NCI-H82 (cell line): Measurements from ENCODE around the gene GSTM3.
"Not testable (repeated sequence)": the region's sequence is repeated elsewhere in the genome, so short reads cannot be mapped to it uniquely, and the experiment has no call there.

Source experiments
- DNase-seq: peaks from one replicate; lab custom pipeline; 2025; lab: John Stamatoyannopoulos, UW

GSTM3 gene

DNA sequence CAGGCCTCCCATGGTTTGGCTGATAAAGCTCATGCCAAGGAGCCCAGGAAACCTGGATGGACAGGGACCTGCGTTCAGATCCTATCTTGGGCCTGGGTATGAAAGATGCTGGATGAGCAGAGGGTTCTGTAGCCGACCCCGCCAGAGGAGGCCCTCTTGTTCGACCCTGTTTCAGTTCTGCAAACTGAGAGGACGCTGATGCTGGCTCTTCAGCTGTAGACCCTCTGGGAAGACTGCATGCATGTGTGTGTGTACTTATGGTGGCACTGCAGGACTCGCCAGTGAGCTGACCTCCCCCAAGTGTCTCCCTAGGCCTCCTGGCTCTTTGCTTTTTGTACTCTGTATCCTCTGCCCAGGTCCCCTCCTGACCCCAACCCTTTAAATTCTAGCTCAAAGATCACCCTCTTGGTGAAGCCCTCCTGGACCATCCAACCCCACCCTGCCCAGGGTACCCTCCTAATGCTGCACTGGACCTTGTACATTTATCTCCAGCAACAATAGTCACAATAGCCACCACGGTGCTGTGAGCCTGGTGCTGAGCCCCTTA lies 21.3 kb upstream of the GSTM3 start:
- no peak for DNase-seq

DNA sequence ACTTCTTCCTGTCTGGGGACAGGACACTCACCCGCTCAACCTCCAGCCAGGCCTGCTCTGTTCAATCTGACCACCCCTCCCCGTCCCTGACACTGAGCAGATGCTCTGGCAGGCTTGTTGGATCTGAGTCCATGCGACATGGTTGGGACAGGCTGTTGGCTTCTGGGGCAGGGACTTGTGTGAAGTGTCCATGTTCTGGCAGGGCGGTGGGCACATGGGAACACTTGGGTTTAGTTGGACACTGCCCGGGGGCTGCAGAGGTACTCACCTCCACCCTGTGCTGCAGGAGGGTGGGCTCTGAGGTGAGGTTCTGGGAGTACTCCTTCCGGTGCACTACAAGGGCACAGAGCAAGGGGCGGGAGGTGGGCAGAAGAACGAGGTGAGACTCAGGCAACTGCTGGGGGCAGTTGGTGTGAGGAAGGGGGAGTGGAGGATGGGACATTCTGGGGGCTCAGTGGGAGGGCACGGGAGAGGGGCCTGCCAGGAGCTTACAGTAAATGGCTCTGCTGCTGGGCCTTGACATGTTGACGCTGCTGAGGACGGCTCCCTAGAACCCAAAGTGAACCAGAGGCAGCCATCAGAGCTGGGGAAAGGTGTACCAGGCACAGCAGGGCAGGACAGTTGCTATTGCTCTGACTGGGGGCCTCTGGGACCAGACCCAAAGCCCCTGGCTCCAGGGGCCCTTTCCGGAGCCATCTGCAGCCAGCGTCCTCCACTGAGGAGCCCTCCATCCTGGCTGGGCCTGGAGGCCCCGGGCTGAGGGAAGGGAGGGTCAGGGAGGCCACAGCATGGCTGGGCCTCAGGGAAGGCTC lies 20.6 kb upstream of the GSTM3 start:
- peak; percentile 53 for DNase-seq

GRCh38 chr1:109760581-109761226 lies 19.9 kb upstream of the GSTM3 start:
- no peak for DNase-seq

DNA sequence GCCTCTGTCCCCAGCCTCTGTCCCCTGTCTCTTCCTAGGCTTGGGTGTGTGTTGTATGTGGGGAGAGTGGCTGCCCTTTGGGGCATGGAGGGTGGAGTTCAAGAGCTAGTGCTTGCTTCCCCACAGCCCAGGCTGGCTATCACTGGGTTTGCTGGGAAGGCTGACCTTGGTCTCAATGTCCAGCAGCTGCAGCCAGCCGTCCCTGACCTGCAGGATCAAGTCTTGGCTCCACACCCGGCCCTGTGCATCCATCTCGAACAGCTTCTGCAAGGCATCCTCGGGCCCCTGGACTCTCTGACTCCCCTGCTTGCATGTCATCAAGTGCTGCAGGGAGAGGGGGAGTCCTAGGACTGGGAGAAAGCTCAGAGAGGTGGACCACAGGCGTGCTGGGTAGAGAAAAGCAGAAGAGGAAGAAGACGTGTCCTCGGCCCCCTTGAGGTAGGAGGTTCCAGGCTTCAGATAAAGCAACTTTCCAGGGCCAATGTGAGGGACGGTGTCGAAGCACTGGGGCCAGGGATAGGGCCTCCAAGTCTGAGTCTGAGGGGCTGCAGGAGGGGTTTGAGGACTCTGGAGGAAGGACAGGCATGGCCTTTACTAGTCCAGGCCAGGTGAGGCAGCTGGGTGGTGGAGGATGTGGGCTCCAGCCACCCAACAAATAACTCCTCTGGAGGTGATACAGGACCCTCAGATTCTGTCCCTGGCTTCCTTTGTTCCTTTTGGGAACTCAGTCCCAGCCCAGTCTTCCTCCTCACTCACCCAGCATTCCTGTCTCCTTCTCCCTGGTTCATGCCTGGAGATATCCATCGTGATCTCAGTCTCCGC lies 18.9 kb upstream of the GSTM3 start:
- no peak for DNase-seq

- DNase-seq: no peak
Observed at GRCh38 chr1:109757936-109758786, 17.3 kb upstream of the GSTM3 start.

DNA sequence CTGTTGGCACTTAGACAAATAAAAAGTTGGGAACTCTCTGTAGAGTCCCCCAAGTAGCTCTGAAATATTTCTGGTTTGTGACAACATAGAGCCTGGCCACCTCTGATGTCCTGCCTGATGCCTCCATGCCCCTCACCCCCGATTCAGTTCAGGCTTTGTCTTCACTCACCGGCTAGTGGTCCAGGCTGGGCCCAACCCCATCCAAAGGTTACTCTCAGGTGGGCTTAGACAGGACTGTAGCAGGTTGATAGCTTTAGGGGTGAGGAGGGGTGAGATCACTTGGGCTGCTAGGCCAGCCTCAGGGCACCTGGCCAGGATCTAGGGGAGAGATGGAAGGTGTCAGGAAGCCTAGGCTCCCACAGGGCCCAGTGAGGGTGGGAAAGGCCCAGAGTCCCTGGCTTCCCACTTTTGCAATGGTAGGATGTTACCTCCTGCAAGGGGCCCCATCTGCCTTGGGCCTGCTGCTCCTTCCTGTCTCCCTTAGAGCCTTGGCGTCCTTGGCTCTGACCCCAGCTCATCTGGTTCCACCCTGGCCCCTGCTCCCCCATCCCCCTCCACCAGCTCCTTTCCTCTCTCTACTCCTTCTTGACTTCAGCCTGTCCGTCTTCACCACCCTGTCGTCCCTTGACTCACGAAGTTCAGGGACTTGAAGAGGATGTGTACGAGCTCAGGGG lies 16.1 kb upstream of the GSTM3 start:
- DNase-seq: no peak

GRCh38 chr1:109756325-109756724 lies 15.5 kb upstream of the GSTM3 start:
- DNase-seq: not testable (repeated sequence)

DNA sequence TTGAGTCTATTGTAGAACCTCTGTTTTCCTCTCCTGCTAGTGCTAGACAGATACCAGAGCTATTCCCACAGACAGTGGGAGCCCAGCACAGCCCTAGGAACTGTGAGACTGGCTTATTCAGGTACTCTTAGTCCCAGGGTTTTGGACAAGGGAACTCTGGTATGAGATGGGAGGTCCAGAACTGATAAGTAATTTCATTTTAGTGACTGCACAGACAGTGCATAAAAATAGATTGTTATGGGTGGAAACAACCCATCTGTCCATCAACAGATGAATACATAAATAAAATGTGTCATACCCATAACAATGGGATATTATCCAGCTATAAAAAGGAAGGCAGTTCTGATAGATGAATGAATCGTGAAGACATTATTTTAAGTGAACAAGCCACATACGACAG lies 13.9 kb upstream of the GSTM3 start:
- DNase-seq: no peak

- DNase-seq: no peak
Observed at GRCh38 chr1:109751531-109752260, 10.9 kb upstream of the GSTM3 start.

GRCh38 chr1:109750920-109751319 lies 10.1 kb upstream of the GSTM3 start:
- DNase-seq: peak; percentile 27

DNA sequence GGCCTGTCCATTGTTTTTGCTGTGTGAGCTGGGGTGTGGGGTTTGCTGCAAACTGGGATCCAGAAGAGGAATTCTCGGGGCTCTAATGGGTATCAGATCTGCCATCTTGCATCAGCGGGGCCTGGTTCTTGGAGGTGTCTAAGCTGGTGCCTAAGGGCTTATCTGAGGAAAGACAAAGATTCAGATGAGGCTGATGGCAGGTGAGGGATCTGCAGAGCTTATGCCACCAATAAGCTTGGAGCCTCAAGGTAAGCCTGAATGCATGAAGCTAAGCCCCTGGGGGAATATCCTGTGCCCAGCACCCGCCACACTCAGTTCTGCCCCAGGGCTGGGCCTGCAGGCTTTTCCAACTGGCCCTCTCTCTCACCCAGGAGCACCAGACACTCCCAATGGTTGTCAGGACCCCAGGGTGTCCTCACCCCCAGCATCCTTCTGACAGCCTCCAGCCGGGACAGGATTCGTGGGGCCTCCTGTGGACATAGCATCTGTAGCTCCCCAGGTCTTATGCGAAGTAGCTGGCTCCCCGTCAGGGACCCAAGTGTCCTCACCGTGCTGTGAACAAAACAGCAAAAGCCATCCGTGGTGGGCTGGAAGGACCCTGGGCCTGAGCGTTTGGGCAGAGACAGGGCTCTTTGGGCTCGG lies 9.5 kb upstream of the GSTM3 start:
- no peak for DNase-seq

GRCh38 chr1:109749221-109749620 lies 8.4 kb upstream of the GSTM3 start:
- no peak for DNase-seq

DNA sequence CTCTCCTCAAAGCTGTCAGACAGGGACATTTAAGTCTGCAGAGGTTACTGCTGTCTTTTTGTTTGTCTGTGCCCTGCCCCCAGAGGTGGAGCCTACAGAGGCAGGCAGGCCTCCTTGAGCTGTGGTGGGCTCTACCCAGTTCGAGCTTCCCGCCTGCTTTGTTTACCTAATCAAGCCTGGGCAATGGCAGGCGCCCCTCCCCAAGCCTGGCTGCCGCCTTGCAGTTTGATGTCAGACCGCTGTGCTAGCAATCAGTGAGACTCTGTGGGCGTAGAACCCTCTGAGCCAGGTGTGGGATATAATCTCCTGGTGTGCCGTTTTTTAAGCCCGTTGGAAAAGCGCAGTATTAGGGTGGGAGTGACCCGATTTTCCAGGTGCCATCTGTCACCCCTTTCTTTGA lies 7.5 kb upstream of the GSTM3 start:
- DNase-seq: not testable (repeated sequence)

- peak; percentile 85 for DNase-seq
Observed at GRCh38 chr1:109739738-109740614, 862 bp downstream of the GSTM3 start.

- no peak for DNase-seq
Observed at GRCh38 chr1:109733236-109733870, 7.5 kb downstream of the GSTM3 start.

DNA sequence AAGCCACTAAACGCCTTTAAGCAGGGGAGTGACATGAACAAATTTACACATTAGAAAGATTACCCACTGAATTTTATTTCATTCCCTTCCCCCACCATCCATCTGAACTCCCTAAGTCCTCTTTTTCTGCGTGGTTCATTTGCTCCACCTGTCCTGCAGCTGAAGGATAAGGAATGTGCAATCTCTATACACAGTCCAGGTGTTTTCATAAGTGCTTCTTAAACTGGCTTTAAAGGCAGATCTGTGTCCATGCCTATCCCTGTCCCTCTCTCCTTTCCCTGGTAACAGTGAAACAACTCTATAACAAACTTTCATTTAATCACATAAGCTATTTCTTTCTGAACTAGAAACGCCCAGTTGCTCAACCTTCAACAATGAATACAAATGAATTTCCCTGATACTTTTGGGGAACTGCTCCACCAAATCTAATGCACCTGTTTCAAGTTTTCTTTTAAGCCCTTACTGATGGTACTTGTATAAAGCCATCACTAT lies 8.4 kb downstream of the GSTM3 start:
- DNase-seq: no peak

GRCh38 chr1:109730666-109731065 lies 10.2 kb downstream of the GSTM3 start:
- no peak for DNase-seq

DNA sequence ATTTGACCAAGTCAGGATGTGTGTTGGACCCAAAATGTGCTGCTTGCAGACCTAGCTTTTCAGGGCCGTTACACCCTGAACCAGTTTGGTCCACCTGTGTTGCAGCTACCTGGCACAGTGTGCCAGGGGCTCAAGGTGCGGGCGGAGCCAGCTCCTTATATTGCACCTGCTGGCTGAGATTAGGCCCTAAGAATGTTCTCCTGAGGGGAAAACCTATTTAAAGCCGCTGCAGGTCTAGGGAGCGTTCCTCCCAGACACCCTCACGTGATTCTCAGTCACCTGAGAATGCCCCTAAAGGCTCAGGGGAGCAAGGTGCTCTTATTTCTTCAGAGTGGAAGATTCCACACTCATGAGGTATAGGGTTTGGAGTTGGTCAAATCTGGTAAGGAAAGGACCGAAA lies 12.0 kb downstream of the GSTM3 start:
- DNase-seq: no peak
